ENCODE results near the gene TMED10. TPM values are rescaled to one million over a fixed set of nuclear protein-coding genes. Genes with fewer than 3 reads are reported as not detected.
"Not testable (repeated sequence)": the region's sequence is repeated elsewhere in the genome, so short reads cannot be mapped to it uniquely, and the experiment has no call there.

The TMED10 gene
- total RNA-seq, 6 experiments from 2014 or later: 205 to 296 (median 279) TPM

- intact Hi-C loops (cut with DNase I): no loop called here
- H3K27ac ChIP-seq: no peak overlapping the region
- H3K4me3 ChIP-seq: no peak overlapping the region
- TF ChIP-seq POLR2A (IDR thresholded peaks at IDR 0.05) (no peak), CTCF (IDR thresholded peaks at IDR 0.05) (no peak)
- peaks cover 0 to 8% (median 3%) of the 10 kb centered on the region in 4 donors for H3K36me3 ChIP-seq
- no peaks in the 10 kb centered on the region for H3K27me3 ChIP-seq
- no peak for DNase-seq
- no peaks in the 10 kb centered on the region for H3K9me3 ChIP-seq
- H3K4me1 ChIP-seq: peaks cover 0 to 24% (median 10%) of the 10 kb centered on the region in 4 donors
- 88% methylated on average over 2 of the region's 3 CpGs for WGBS (ENCODE audit: insufficient coverage, low coverage, low lambda C conversion rate, missing lambda C conversion rate)
- ATAC-seq: no peak
These were observed 21.2 kb downstream of the TMED10 start for GRCh38 chr14:75155169-75155568.

GRCh38 chr14:75153295-75153694 is 23.1 kb downstream of the TMED10 start:
- Histone ChIP-seq H3K27ac (no peak overlapping the region), H3K4me3 (no peak overlapping the region), H3K27me3 (no peaks in the 10 kb centered on the region), H3K4me1 (peaks cover 0 to 13% (median 3%) of the 10 kb centered on the region in 4 donors), H3K36me3 (peaks cover 0 to 12% (median 3%) of the 10 kb centered on the region in 4 donors), H3K9me3 (no peaks in the 10 kb centered on the region)
- DNase-seq (no peak), ATAC-seq (no peak)
- no peak for TF ChIP-seq CTCF (IDR thresholded peaks at IDR 0.05)
- no peak for TF ChIP-seq POLR2A (IDR thresholded peaks at IDR 0.05)
- 83% methylated on average over 1 of the region's 1 CpG for WGBS (ENCODE audit: insufficient coverage, low coverage, low lambda C conversion rate, missing lambda C conversion rate)
- intact Hi-C loops (cut with DNase I): no loop called here

- H3K4me3 ChIP-seq: no peak overlapping the region
- H3K36me3 ChIP-seq: peaks cover 0 to 12% (median 6%) of the 10 kb centered on the region in 4 donors
- no peaks in the 10 kb centered on the region for H3K27me3 ChIP-seq
- TF ChIP-seq POLR2A (IDR thresholded peaks at IDR 0.05) (no peak), CTCF (IDR thresholded peaks at IDR 0.05) (no peak)
- no peaks in the 10 kb centered on the region for H3K9me3 ChIP-seq
- DNase-seq (no peak), ATAC-seq (no peak)
- peaks cover 0 to 13% (median 0%) of the 10 kb centered on the region in 4 donors for H3K4me1 ChIP-seq
- H3K27ac ChIP-seq: no peak overlapping the region
- intact Hi-C loops (cut with DNase I): no loop called here
- 84% methylated on average over 1 of the region's 1 CpG for WGBS (ENCODE audit: insufficient coverage, low coverage, low lambda C conversion rate, missing lambda C conversion rate)
These were observed 24.6 kb downstream of the TMED10 start for GRCh38 chr14:75151851-75152250.

- Histone ChIP-seq H3K27ac (peak overlapping the region in 1 of 3 donors; percentile 35), H3K36me3 (peaks cover 0 to 14% (median 6%) of the 10 kb centered on the region in 4 donors), H3K4me1 (peaks cover 0 to 13% (median 0%) of the 10 kb centered on the region in 4 donors)
- H3K4me3 ChIP-seq; DNase-seq; H3K27me3 ChIP-seq; H3K9me3 ChIP-seq; intact Hi-C loops (cut with DNase I): not testable (repeated sequence)
- WGBS (ENCODE audit: insufficient coverage, low coverage, low lambda C conversion rate, missing lambda C conversion rate): 67% methylated on average over 6 of the region's 6 CpGs
- peak in 2 of 4 donors; percentile 10 to 13 for ATAC-seq
These were observed 25.8 kb downstream of the TMED10 start for GRCh38 chr14:75150637-75151036.

- peak; percentile 49 to 72 (median 64) for ATAC-seq
- WGBS (ENCODE audit: insufficient coverage, low coverage, low lambda C conversion rate, missing lambda C conversion rate): 67% methylated on average over 2 of the region's 2 CpGs
- Histone ChIP-seq H3K27ac (peak overlapping the region in 1 of 3 donors; percentile 35), H3K27me3 (no peaks in the 10 kb centered on the region), H3K4me1 (peaks cover 0 to 13% (median 0%) of the 10 kb centered on the region in 4 donors), H3K9me3 (no peaks in the 10 kb centered on the region), H3K36me3 (peaks cover 0 to 14% (median 6%) of the 10 kb centered on the region in 4 donors), H3K4me3 (no peak overlapping the region)
- TF ChIP-seq POLR2A (IDR thresholded peaks at IDR 0.05) (no peak), CTCF (IDR thresholded peaks at IDR 0.05) (no peak)
- intact Hi-C loops (cut with DNase I): no loop called here
- DNase-seq: no peak
These were observed 26.3 kb downstream of the TMED10 start for GRCh38 chr14:75150150-75150549.

All from right lobe of liver (tissue), 6 donors.